AG09319 (cell line): Measurements from ENCODE around the gene MED20.

ENCODE experiments used
- DNase-seq: peaks from one replicate; pipeline ENCODE4 v3.0.0-alpha.2; 2010; ENCODE audit warnings: low read depth; ENCODE audit errors: extremely low read depth
- CTCF ChIP-seq: IDR thresholded peaks from 2 replicates; pipeline ENCODE4 v1.5.1; 2011; ENCODE audit warnings: low read depth, mild to moderate bottlenecking, inconsistent platforms, low read length, moderate library complexity

Gene MED20

GRCh38 chr6:41896281-41896680 lies 24.7 kb downstream of the MED20 start:
- no peak for TF ChIP-seq CTCF
- DNase-seq = no peak

- DNase-seq = peak; percentile 44
- no peak for TF ChIP-seq CTCF
Measured at GRCh38 chr6:41895300-41896233, 25.4 kb downstream of the MED20 start, which contains the start of gene USP49. USP49 (minus strand) TSS chr6:41895375; CDS start chr6:41806983, 88,392 bp downstream.

GRCh38 chr6:41894366-41895299 lies 26.3 kb downstream of the MED20 start:
- DNase-seq = no peak
- no peak for TF ChIP-seq CTCF

- no peak for TF ChIP-seq CTCF
- DNase-seq = no peak
Measured at GRCh38 chr6:41892921-41893564, 27.9 kb downstream of the MED20 start.

GRCh38 chr6:41887331-41887751 lies 33.6 kb downstream of the MED20 start:
- TF ChIP-seq CTCF = no peak
- DNase-seq = peak; percentile 5

- no peak for DNase-seq
- no peak for TF ChIP-seq CTCF
Measured at GRCh38 chr6:41885930-41886329, 35.0 kb downstream of the MED20 start.
